Stomach (tissue), 4 donors: ENCODE measurements around the gene FKBP3.

Experiments
- EP300 ChIP-seq: sonication (generic); formaldehyde crosslinking; IDR thresholded peaks from one replicate; pipeline ENCODE4 v1.6.1; 2017; ENCODE audit warnings: antibody characterized with exemption
- POLR2A ChIP-seq, 4 donors: fragments of 450-650 bp; IDR thresholded peaks; one replicate each; pipeline ENCODE4 v1.6.1; 2016; ENCODE audit warnings: antibody characterized with exemption in 4 of 4, control low read depth in 2 of 4, mild to moderate bottlenecking in 1 of 4, moderate library complexity in 1 of 4

DNA sequence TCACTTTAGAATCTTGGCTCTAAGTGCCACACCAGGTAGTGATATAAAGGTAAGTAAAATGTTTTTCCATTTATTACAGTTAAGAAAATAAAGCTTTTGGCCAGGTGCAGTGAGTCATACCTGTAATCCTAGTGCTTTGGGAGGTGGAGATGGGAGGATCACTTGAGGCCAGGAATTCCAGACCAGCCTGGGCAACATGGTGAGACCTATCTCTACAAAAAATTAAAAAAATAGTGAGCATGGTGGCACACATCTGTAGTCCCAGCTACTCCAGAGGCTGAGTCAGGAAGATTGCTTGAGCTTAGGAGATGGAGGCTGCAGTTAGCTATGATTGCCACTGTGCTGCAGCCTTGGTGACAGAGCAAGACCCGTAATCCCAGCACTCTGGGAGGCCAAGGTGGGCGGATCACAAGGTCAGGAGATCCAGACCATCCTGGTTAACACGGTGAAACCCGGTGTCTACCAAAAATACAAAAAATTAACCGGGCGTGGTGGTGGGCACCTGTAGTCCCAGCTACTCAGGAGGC lies 6.4 kb upstream of the FKBP3 start:
- TF ChIP-seq POLR2A (IDR thresholded peaks at IDR 0.05) (no peak), EP300 (no peak)
